ENCODE data around the gene UBAP1L. TPM values are rescaled to one million over a fixed set of nuclear protein-coding genes. Genes with fewer than 3 reads are reported as not detected.
"Not testable (repeated sequence)": the region's sequence is repeated elsewhere in the genome, so short reads cannot be mapped to it uniquely, and the experiment has no call there.

UBAP1L gene
- total RNA-seq, 1 donor from 2014 or later = 4.9 TPM

DNA sequence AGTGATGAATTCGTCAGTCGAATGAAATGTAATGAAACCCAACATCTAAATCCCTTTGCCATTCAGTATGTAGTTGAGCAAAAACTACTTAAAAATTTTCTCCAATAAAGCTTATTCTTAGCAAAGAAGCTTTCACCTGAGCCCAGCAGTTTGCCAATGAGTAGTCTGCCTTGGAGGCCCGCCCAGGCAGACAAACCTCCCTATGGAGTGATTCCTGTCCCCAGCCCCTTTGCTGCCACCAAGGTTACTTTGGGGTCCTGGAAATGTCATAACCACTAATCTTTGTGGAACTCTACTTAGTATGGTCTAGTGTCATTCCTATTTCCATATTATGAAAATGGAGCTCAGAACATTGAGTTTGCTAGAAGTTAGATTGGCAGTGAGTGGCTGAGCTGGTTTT, 12.1 kb downstream of the UBAP1L start:
- H3K27me3 ChIP-seq = no peaks in the 10 kb centered on the region
- no peaks in the 10 kb centered on the region for H3K4me1 ChIP-seq
- no peaks in the 10 kb centered on the region for H3K9me3 ChIP-seq
- no peak for TF ChIP-seq CTCF (IDR thresholded peaks at IDR 0.05)
- peaks cover 40% of the 10 kb centered on the region for H3K36me3 ChIP-seq
- no peak for ATAC-seq
- no peak overlapping the region for H3K4me3 ChIP-seq
- H3K27ac ChIP-seq = no peak overlapping the region
- DNase-seq = no peak
- intact Hi-C loops (cut with DNase I) = no loop called here

DNA sequence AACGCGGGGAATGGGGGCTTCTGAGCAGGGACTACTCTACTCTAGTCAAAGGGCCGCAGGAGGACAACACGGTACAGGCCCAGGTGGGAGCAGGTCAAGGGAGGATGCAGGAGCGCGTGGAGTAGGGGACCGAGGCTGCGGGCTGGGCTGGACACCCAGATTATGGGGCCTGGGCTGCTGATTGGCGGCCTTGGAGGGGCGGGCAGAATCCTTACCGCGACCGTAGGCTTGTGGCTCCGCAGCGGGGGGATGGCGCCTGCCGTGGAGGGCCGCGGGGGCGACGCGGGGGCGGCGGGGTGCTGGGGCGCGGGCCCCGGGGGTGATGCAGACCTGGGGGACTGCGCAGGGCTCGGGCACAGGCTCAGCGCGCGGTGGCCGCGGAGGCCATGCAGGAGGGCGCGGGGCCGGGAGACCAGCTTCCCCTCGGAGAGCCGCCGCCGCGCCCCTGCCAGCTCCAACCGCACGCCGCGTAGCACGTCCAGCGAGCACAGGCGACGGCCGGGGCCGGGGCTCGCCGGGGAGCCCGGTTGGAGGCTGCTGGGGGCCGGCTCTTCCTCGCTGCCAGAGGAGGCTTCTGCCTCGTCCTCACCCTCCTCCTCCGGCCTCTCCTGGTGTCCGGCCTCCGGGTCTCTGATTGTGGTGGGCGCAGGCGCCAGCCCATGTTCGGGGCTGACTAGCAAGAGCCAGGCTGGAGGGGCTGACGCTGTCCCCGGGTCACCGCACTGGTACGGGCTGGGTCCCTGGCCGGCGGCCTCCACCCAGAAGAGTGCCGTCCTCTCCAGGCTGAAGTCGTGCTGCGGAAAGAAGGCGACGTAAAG, 12.9 kb downstream of the UBAP1L start:
- ATAC-seq = no peak
- H3K36me3 ChIP-seq = peaks cover 48% of the 10 kb centered on the region
- no peak overlapping the region for H3K4me3 ChIP-seq
- DNase-seq = no peak
- H3K9me3 ChIP-seq = no peaks in the 10 kb centered on the region
- intact Hi-C loops (cut with DNase I) = no loop called here
- no peaks in the 10 kb centered on the region for H3K27me3 ChIP-seq
- no peaks in the 10 kb centered on the region for H3K4me1 ChIP-seq
- no peak overlapping the region for H3K27ac ChIP-seq
- TF ChIP-seq CTCF (IDR thresholded peaks at IDR 0.05) = no peak

DNA sequence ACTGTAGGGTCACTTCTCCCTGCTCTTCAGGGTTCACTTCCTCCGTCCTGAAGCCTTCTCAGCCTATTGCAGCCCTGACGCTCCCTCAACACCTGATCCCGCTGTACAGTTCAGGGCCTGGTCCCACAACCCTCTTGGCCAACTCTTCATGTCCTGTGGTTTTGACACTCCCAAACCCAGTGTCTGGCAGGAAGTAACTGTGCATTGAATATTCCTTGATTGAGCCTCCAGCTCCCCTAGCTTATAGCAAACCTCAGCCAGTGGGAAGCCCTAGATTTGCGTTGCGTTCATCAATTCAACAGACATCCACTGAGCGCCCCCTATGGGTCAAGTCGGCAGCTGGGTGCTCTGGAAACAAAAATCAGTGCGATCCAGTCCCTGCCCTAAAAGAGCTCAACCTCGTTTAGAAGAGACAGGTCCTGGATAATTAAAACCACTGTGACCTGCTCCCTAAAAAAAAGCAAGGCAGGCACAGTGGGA, 13.5 kb downstream of the UBAP1L start:
- DNase-seq (peak; percentile 83), ATAC-seq (peak; percentile 87)
- Histone ChIP-seq H3K27me3 (no peaks in the 10 kb centered on the region), H3K27ac (no peak overlapping the region), H3K9me3 (no peaks in the 10 kb centered on the region), H3K4me1 (no peaks in the 10 kb centered on the region), H3K4me3 (no peak overlapping the region), H3K36me3 (peaks cover 50% of the 10 kb centered on the region)
- peak; percentile 78 for TF ChIP-seq CTCF (IDR thresholded peaks at IDR 0.05)
- intact Hi-C loops (cut with DNase I) = no loop called here

- no peak overlapping the region for H3K27ac ChIP-seq
- no peaks in the 10 kb centered on the region for H3K27me3 ChIP-seq
- no peak overlapping the region for H3K4me3 ChIP-seq
- intact Hi-C loops (cut with DNase I) = no loop called here
- DNase-seq (no peak), ATAC-seq (no peak)
- no peaks in the 10 kb centered on the region for H3K4me1 ChIP-seq
- H3K36me3 ChIP-seq = peaks cover 42% of the 10 kb centered on the region
- no peak for TF ChIP-seq CTCF (IDR thresholded peaks at IDR 0.05)
- H3K9me3 ChIP-seq = no peaks in the 10 kb centered on the region
Observed at GRCh38 chr15:65100442-65100841, 14.6 kb downstream of the UBAP1L start.

- H3K27ac ChIP-seq; H3K9me3 ChIP-seq; ATAC-seq; H3K4me1 ChIP-seq; H3K27me3 ChIP-seq; H3K4me3 ChIP-seq; DNase-seq; intact Hi-C loops (cut with DNase I): not testable (repeated sequence)
- H3K36me3 ChIP-seq = peaks cover 37% of the 10 kb centered on the region
Observed at GRCh38 chr15:65099801-65100200, 15.2 kb downstream of the UBAP1L start.

DNA sequence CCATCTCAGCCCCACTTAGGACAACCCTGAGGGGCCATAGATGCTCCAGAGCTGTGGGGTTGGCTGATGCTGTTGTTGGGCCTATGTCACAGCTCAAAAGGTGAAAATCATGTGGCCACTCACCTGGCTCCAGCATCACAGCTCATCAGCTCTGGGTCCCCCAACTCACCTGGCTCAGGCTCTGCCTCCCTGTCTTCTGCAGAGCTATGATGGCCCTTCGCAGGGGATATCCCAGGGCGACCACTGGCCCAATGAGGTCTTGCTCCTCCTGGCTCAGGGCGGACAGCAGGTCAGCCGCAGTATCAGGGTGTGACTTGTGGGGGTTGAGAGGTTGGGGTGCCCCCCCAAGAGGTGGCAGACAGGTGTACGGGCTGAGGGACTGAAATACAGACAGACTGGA, 15.7 kb downstream of the UBAP1L start:
- no peaks in the 10 kb centered on the region for H3K27me3 ChIP-seq
- no peak for TF ChIP-seq CTCF (IDR thresholded peaks at IDR 0.05)
- H3K4me3 ChIP-seq = no peak overlapping the region
- no peaks in the 10 kb centered on the region for H3K9me3 ChIP-seq
- ATAC-seq (no peak), DNase-seq (no peak)
- peaks cover 37% of the 10 kb centered on the region for H3K36me3 ChIP-seq
- intact Hi-C loops (cut with DNase I) = no loop called here
- no peak overlapping the region for H3K27ac ChIP-seq
- no peaks in the 10 kb centered on the region for H3K4me1 ChIP-seq

All from upper lobe of right lung (tissue), 1 donor.